Endodermal cell (in vitro differentiated cells): Measurements from ENCODE around the gene ZNF592. TPM values are rescaled to one million over a fixed set of nuclear protein-coding genes. Genes with fewer than 3 reads are reported as not detected.

ENCODE experiments used
- DNase-seq: peaks from one replicate; pipeline ENCODE4 v3.0.0-alpha.2; 2017
- H3K27ac ChIP-seq: 2 replicates; pipeline ENCODE4 v1.5.1; 2013; ENCODE audit warnings: mild to moderate bottlenecking, low read depth, low read length, moderate library complexity
- H3K27me3 ChIP-seq: 2 replicates; pipeline ENCODE4 v1.6.1; 2013; ENCODE audit warnings: mild to moderate bottlenecking, low read length, moderate library complexity; ENCODE audit not compliant: insufficient read depth, control insufficient read depth, poor library complexity, severe bottlenecking
- H3K36me3 ChIP-seq: 2 replicates; pipeline ENCODE4 v1.7.0; 2013; ENCODE audit warnings: mild to moderate bottlenecking, low read length, moderate library complexity; ENCODE audit not compliant: control insufficient read depth, insufficient read depth
- H3K4me1 ChIP-seq: one replicate; pipeline ENCODE4 v1.7.0; 2013; ENCODE audit warnings: low read length; ENCODE audit not compliant: control insufficient read depth, insufficient read depth
- H3K4me3 ChIP-seq: 2 replicates; pipeline ENCODE4 v1.5.1; 2013; ENCODE audit warnings: mild to moderate bottlenecking, low read length, moderate library complexity
- H3K9ac ChIP-seq: 2 replicates; pipeline ENCODE4 v1.6.1; 2013; ENCODE audit warnings: mild to moderate bottlenecking, low read length, moderate library complexity; ENCODE audit not compliant: poor library complexity, severe bottlenecking; ENCODE audit errors: extremely low read depth
- H3K9me3 ChIP-seq: 2 replicates; pipeline ENCODE4 v1.6.1; 2013; ENCODE audit warnings: mild to moderate bottlenecking, low read length, moderate library complexity; ENCODE audit not compliant: control insufficient read depth
- H3K27ac Mint-ChIP-seq: 2 replicates; pipeline ENCODE4 v1.8.0; 2020; ENCODE audit warnings: mixed read lengths
- H3K27me3 Mint-ChIP-seq: 2 replicates; pipeline ENCODE4 v1.8.0; 2021; ENCODE audit warnings: mild to moderate bottlenecking, mixed read lengths; ENCODE audit not compliant: insufficient read depth
- H3K36me3 Mint-ChIP-seq: 2 replicates; pipeline ENCODE4 v1.8.0; 2020; ENCODE audit warnings: low read depth, mixed read lengths
- H3K4me1 Mint-ChIP-seq: 2 replicates; pipeline ENCODE4 v1.8.0; 2020; ENCODE audit warnings: mixed read lengths
- H3K4me3 Mint-ChIP-seq: 2 replicates; pipeline ENCODE4 v1.8.0; 2020; ENCODE audit warnings: mild to moderate bottlenecking, moderate library complexity, mixed read lengths
- H3K9me3 Mint-ChIP-seq: 2 replicates; pipeline ENCODE4 v1.8.0; 2020; ENCODE audit warnings: mild to moderate bottlenecking, mixed read lengths
- WGBS, 2 experiments: methylation state at CpG; one replicate each; pipeline versions ENCODE4 v1.1.5 to v1.1.7; 2013; ENCODE audit warnings: missing lambda C conversion rate in 2 of 2, mixed read lengths in 1 of 2; ENCODE audit not compliant: insufficient coverage in 1 of 2, insufficient read length in 1 of 2; 5-methylcytosine and 5-hydroxymethylcytosine counted together
- total RNA-seq, 2 donors: library from RNA; stranded (reverse); fragmentation: NEBNext Ultra II Directional in 1 of 2; extraction: Animal tissue kit (Norgen Biotek cat#: 25700) in 1 of 2; gene quantifications; 2 replicates in 1 of 2; 3 replicates in 1 of 2; pipeline ENCODE4 v1.2.1, GENCODE V29; 2021
- TF ChIP-seq, protein P1 (sequence below): fragments of 200-600 bp; sonication (generic); conservative IDR thresholded peaks from 2 replicates; pipeline ENCODE4 v1.5.0; 2021; ENCODE audit warnings: antibody characterized with exemption, mild to moderate bottlenecking

The ZNF592 gene
- total RNA-seq, 2 donors from 2014 or later, result 33.3 to 35.2 TPM

DNA sequence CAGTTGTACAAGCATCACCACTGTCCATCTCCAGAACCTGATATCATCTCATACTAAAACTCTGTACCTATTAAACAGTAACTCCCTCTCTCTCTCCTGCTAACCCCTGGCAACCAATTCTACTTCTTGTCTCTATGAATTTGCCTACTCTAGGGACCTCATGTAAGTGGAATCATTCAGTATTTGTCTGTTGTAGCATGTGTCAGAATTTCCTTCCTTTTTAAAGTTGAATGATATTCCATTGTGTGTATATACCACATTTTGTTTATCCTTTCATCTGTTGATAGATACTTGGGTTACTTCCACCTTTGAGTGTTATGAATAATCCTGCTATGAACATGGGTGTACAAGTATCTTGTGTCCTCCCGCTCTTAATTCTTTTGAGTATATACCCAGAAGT, 16.6 kb downstream of the ZNF592 start:
- H3K4me1 Mint-ChIP-seq, result peaks cover 6% of the 10 kb centered on the region
- TF ChIP-seq, protein P1, sequence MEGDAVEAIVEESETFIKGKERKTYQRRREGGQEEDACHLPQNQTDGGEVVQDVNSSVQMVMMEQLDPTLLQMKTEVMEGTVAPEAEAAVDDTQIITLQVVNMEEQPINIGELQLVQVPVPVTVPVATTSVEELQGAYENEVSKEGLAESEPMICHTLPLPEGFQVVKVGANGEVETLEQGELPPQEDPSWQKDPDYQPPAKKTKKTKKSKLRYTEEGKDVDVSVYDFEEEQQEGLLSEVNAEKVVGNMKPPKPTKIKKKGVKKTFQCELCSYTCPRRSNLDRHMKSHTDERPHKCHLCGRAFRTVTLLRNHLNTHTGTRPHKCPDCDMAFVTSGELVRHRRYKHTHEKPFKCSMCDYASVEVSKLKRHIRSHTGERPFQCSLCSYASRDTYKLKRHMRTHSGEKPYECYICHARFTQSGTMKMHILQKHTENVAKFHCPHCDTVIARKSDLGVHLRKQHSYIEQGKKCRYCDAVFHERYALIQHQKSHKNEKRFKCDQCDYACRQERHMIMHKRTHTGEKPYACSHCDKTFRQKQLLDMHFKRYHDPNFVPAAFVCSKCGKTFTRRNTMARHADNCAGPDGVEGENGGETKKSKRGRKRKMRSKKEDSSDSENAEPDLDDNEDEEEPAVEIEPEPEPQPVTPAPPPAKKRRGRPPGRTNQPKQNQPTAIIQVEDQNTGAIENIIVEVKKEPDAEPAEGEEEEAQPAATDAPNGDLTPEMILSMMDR, result no peak
- no peaks in the 10 kb centered on the region for H3K27me3 Mint-ChIP-seq
- H3K36me3 Mint-ChIP-seq, result peaks cover 36% of the 10 kb centered on the region
- H3K27ac Mint-ChIP-seq, result no peak overlapping the region
- Histone ChIP-seq H3K9ac (no peak overlapping the region), H3K27ac (no peak overlapping the region), H3K36me3 (peaks cover 57% of the 10 kb centered on the region), H3K9me3 (no peaks in the 10 kb centered on the region), H3K4me3 (no peak overlapping the region), H3K27me3 (no peaks in the 10 kb centered on the region), H3K4me1 (peaks cover 10% of the 10 kb centered on the region)
- H3K9me3 Mint-ChIP-seq, result no peaks in the 10 kb centered on the region
- WGBS, 2 experiments, result 86 to 100% methylated on average over 1 of the region's 1 CpG
- no peak overlapping the region for H3K4me3 Mint-ChIP-seq
- no peak for DNase-seq

DNA sequence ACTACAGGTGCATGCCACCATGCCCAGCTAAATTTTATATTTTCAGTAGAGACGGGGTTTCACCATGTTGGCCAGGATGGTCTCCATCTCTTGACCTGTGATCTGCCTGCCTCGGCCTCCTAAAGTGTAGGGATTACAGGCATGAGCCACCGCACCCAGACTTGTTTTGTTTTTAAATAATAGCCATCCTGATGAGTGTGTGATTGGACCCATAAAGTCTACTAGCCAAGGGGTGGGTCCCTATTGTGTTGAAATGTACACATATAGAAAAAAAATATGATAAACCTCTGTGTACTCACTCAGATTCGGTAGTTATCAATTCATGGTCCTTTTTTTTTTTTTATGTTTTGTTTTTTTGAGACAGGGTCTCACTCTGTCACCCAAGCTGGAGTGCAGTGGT, 17.3 kb downstream of the ZNF592 start:
- no peak overlapping the region for H3K27ac ChIP-seq

DNA sequence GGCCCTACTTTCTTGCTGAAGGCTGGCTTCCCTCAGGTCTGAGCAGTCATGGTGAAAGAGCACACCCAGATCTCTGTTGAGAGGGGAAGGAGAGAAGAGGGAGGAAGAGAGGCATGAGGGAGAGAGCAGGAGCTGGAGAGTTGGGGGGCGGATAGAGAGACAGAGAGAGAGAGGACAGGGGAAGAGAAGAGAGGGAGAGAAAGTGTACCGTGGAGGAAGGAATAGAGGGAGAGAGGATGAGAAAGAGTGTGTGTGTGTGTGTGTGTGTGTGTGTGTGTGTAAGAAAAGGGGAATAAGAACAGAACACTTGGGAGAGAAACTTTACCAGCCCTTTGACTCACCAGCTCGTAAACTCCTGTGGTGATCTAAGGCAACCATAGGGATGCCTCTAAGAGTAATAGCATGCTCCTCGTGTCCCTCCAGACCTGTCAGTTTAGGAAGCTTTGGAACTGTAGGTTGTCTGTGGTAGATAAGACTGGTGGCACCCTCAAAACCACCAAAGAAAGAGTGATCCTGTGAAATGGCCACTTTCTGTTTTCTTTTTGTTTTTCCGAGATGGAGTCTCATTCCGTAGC, 18.2 kb downstream of the ZNF592 start:
- 93 to 96% methylated on average over 5 to 6 of the region's 6 CpGs for WGBS, 2 experiments
- Mint-ChIP-seq H3K9me3 (no peaks in the 10 kb centered on the region), H3K4me1 (peaks cover 9% of the 10 kb centered on the region), H3K27me3 (no peaks in the 10 kb centered on the region), H3K36me3 (peaks cover 44% of the 10 kb centered on the region), H3K4me3 (no peak overlapping the region), H3K27ac (no peak overlapping the region)
- Histone ChIP-seq H3K27me3 (no peaks in the 10 kb centered on the region), H3K4me3 (no peak overlapping the region), H3K9me3 (no peaks in the 10 kb centered on the region), H3K27ac (no peak overlapping the region), H3K36me3 (peaks cover 65% of the 10 kb centered on the region), H3K4me1 (peaks cover 8% of the 10 kb centered on the region), H3K9ac (no peak overlapping the region)
- TF ChIP-seq, protein P1, result no peak
- no peak for DNase-seq

More for the DNA sequence above, 17.3 kb downstream of the ZNF592 start:
- no peak overlapping the region for H3K4me3 ChIP-seq
- no peaks in the 10 kb centered on the region for H3K9me3 ChIP-seq
- no peaks in the 10 kb centered on the region for H3K9me3 Mint-ChIP-seq
- H3K9ac ChIP-seq, result no peak overlapping the region
- H3K27me3 Mint-ChIP-seq, result no peaks in the 10 kb centered on the region
- H3K27ac Mint-ChIP-seq, result no peak overlapping the region
- H3K4me1 ChIP-seq, result peaks cover 10% of the 10 kb centered on the region
- H3K4me3 Mint-ChIP-seq, result no peak overlapping the region
- DNase-seq, result no peak
- 94 to 100% methylated on average over 3 to 4 of the region's 4 CpGs for WGBS, 2 experiments
- H3K27me3 ChIP-seq, result no peaks in the 10 kb centered on the region
- peaks cover 9% of the 10 kb centered on the region for H3K4me1 Mint-ChIP-seq
- TF ChIP-seq, protein P1, result no peak
- H3K36me3 Mint-ChIP-seq, result peaks cover 36% of the 10 kb centered on the region
- H3K36me3 ChIP-seq, result peaks cover 57% of the 10 kb centered on the region
